Glutamatergic neuron (in vitro differentiated cells): ENCODE measurements around the gene SARM1. TPM values are rescaled to one million over a fixed set of nuclear protein-coding genes. Genes with fewer than 3 reads are reported as not detected.
A peak's percentile ranks its signal among the peaks of the same experiment; 100 is the strongest.

Experiments
- DNase-seq: peaks from one replicate; pipeline ENCODE4 v3.0.0; 2022
- H3K27ac Mint-ChIP-seq: one replicate; pipeline ENCODE4 v1.8.0; 2020; ENCODE audit warnings: mild to moderate bottlenecking, mixed read lengths, inconsistent platforms; ENCODE audit not compliant: unreplicated experiment
- H3K27me3 Mint-ChIP-seq: one replicate; pipeline ENCODE4 v1.8.0; 2020; ENCODE audit warnings: mild to moderate bottlenecking, moderate library complexity, mixed read lengths, inconsistent platforms; ENCODE audit not compliant: unreplicated experiment
- H3K36me3 Mint-ChIP-seq: one replicate; pipeline ENCODE4 v1.8.0; 2020; ENCODE audit warnings: mild to moderate bottlenecking, mixed read lengths, inconsistent platforms; ENCODE audit not compliant: unreplicated experiment
- H3K4me1 Mint-ChIP-seq: one replicate; pipeline ENCODE4 v1.8.0; 2020; ENCODE audit warnings: mild to moderate bottlenecking, low read depth, mixed read lengths, inconsistent platforms; ENCODE audit not compliant: unreplicated experiment
- H3K4me3 Mint-ChIP-seq: one replicate; pipeline ENCODE4 v1.8.0; 2020; ENCODE audit warnings: mild to moderate bottlenecking, mixed read lengths, inconsistent platforms; ENCODE audit not compliant: unreplicated experiment
- H3K9me3 Mint-ChIP-seq: one replicate; pipeline ENCODE4 v1.8.0; 2020; ENCODE audit warnings: mild to moderate bottlenecking, moderate library complexity, mixed read lengths, inconsistent platforms; ENCODE audit not compliant: unreplicated experiment
- CTCF ChIP-seq: fragments of 200-600 bp; sonication (generic); IDR thresholded peaks from one replicate; pipeline ENCODE4 v1.5.0; 2021; ENCODE audit not compliant: partially characterized antibody, unreplicated experiment
- total RNA-seq: library from RNA; stranded (reverse); fragmentation: NEBNext Ultra II Directional; extraction: Animal tissue kit (Norgen Biotek cat#: 25700); gene quantifications from one replicate; pipeline ENCODE4 v1.2.1, GENCODE V29; 2021; ENCODE audit not compliant: unreplicated experiment

Gene SARM1
- total RNA-seq, 1 donor from 2014 or later = 100 TPM

- Mint-ChIP-seq H3K36me3 (peaks cover 27% of the 10 kb centered on the region), H3K4me3 (no peak overlapping the region), H3K27me3 (no peaks in the 10 kb centered on the region), H3K27ac (no peak overlapping the region), H3K4me1 (no peaks in the 10 kb centered on the region), H3K9me3 (no peaks in the 10 kb centered on the region)
- no peak for TF ChIP-seq CTCF
- no peak for DNase-seq
Observed at GRCh38 chr17:28390984-28391383, 19.5 kb downstream of the SARM1 start.

- no peak overlapping the region for H3K4me3 Mint-ChIP-seq
- no peaks in the 10 kb centered on the region for H3K4me1 Mint-ChIP-seq
- H3K27me3 Mint-ChIP-seq = no peaks in the 10 kb centered on the region
- peaks cover 27% of the 10 kb centered on the region for H3K36me3 Mint-ChIP-seq
- no peaks in the 10 kb centered on the region for H3K9me3 Mint-ChIP-seq
- TF ChIP-seq CTCF = no peak
- DNase-seq = no peak
- no peak overlapping the region for H3K27ac Mint-ChIP-seq
Observed at GRCh38 chr17:28391401-28391800, 19.9 kb downstream of the SARM1 start.

- no peaks in the 10 kb centered on the region for H3K9me3 Mint-ChIP-seq
- peaks cover 27% of the 10 kb centered on the region for H3K36me3 Mint-ChIP-seq
- H3K4me1 Mint-ChIP-seq = no peaks in the 10 kb centered on the region
- peaks cover 3% of the 10 kb centered on the region for H3K27me3 Mint-ChIP-seq
- H3K4me3 Mint-ChIP-seq = no peak overlapping the region
- no peak for TF ChIP-seq CTCF
- no peak for DNase-seq
- H3K27ac Mint-ChIP-seq = peak overlapping the region; percentile 64
Observed at GRCh38 chr17:28392491-28392890, 21.0 kb downstream of the SARM1 start.

GRCh38 chr17:28394337-28395116, 23.0 kb downstream of the SARM1 start:
- Mint-ChIP-seq H3K27me3 (peaks cover 17% of the 10 kb centered on the region), H3K27ac (peak overlapping the region; percentile 9), H3K9me3 (no peaks in the 10 kb centered on the region), H3K4me3 (no peak overlapping the region), H3K36me3 (peaks cover 23% of the 10 kb centered on the region), H3K4me1 (peaks cover 10% of the 10 kb centered on the region)
- TF ChIP-seq CTCF = no peak
- DNase-seq = no peak

GRCh38 chr17:28395426-28395825, 23.9 kb downstream of the SARM1 start:
- no peak overlapping the region for H3K4me3 Mint-ChIP-seq
- DNase-seq = no peak
- H3K36me3 Mint-ChIP-seq = peaks cover 15% of the 10 kb centered on the region
- H3K27ac Mint-ChIP-seq = no peak overlapping the region
- H3K27me3 Mint-ChIP-seq = peaks cover 17% of the 10 kb centered on the region
- H3K9me3 Mint-ChIP-seq = no peaks in the 10 kb centered on the region
- no peak for TF ChIP-seq CTCF
- peaks cover 10% of the 10 kb centered on the region for H3K4me1 Mint-ChIP-seq
